ENCODE data around the gene TLCD3B. TPM values are rescaled to one million over a fixed set of nuclear protein-coding genes. Genes with fewer than 3 reads are reported as not detected.
"Not testable (repeated sequence)": the region's sequence is repeated elsewhere in the genome, so short reads cannot be mapped to it uniquely, and the experiment has no call there.

The TLCD3B gene
- total RNA-seq, 4 donors from 2014 or later: not detected

DNA sequence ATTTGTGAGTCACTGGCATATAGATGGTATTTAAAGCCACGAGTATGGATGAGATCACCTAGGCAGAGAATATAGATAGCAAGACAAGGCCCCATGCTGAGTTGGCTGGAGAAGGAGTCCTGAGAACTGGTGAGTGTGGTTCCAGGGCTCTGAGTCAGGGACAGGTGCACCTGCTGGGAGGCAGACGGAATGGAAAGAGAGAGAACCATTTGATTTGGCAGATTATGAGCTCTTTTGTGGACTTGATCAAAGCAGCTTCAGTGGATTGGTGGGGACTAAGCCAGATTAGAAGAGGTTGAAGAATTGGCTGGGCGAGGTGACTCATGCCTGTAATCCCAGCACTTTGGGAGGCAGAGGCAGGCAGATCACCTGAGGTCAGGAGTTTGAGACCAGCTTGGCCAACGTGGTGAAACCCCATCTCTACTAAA is 12.3 kb downstream of the TLCD3B start:
- intact Hi-C loops (cut with DNase I; ENCODE audit: low total_unique reads): no loop called here
- TF ChIP-seq, protein P1, sequence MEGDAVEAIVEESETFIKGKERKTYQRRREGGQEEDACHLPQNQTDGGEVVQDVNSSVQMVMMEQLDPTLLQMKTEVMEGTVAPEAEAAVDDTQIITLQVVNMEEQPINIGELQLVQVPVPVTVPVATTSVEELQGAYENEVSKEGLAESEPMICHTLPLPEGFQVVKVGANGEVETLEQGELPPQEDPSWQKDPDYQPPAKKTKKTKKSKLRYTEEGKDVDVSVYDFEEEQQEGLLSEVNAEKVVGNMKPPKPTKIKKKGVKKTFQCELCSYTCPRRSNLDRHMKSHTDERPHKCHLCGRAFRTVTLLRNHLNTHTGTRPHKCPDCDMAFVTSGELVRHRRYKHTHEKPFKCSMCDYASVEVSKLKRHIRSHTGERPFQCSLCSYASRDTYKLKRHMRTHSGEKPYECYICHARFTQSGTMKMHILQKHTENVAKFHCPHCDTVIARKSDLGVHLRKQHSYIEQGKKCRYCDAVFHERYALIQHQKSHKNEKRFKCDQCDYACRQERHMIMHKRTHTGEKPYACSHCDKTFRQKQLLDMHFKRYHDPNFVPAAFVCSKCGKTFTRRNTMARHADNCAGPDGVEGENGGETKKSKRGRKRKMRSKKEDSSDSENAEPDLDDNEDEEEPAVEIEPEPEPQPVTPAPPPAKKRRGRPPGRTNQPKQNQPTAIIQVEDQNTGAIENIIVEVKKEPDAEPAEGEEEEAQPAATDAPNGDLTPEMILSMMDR (IDR thresholded peaks at IDR 0.05): no peak
- no peak for TF ChIP-seq POLR2A (IDR thresholded peaks at IDR 0.05)
- DNase-seq (ENCODE audit: low spot score in 2 of 2): no peak
- H3K4me3 ChIP-seq (ENCODE audit: low read depth, poor library complexity, severe bottlenecking): no peak overlapping the region
- WGBS, 2 donors: 64 to 66% methylated on average over 4 of the region's 4 CpGs

DNA sequence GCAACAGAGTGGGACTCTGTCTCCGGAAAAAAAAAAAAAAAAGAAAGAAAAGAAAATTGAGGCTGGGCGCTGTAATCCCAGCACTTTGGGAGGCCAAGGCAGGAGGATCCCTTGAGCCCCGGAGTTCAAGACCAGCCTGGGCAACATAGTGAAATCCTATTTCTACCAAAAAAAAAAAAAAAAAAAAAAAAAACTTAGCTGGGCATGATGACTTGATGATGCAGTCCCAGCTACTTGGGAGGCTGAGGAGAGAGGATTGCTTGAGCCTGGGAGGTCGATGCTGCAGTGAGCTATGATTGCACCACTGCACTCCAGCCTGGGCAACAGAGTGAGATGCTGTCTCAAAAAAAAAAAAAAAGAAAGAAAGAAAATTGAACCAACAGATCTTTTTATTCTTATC is 13.1 kb downstream of the TLCD3B start:
- intact Hi-C loops (cut with DNase I; ENCODE audit: low total_unique reads); DNase-seq (ENCODE audit: low spot score in 2 of 2); H3K4me3 ChIP-seq (ENCODE audit: low read depth, poor library complexity, severe bottlenecking): not testable (repeated sequence)
- whole genome bisulfite sequencing, 2 donors: 88 to 94% methylated on average over 4 of the region's 4 CpGs

DNA sequence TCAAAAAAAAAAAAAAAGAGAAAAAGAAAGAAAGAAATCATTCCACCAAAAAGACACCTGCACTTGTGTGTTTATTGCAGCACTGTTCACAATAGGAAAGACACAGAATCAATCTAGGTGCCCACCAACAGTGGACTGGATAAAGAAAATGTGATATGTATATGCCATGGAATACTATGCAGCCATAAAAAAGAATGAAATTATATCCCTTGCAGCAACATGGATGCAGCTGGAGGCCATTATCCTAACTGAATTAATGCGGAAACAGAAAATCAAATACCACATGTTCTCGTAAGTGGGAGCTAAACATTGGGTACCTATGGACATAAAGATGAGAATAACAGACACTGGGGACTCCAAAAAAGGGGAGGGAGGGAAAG is 13.8 kb downstream of the TLCD3B start:
- 90 to 96% methylated on average over 2 of the region's 2 CpGs for WGBS, 2 donors
- DNase-seq (ENCODE audit: low spot score in 2 of 2): no peak
- intact Hi-C loops (cut with DNase I; ENCODE audit: low total_unique reads): no loop called here
- no peak overlapping the region for H3K4me3 ChIP-seq (ENCODE audit: low read depth, poor library complexity, severe bottlenecking)
- TF ChIP-seq POLR2A (IDR thresholded peaks at IDR 0.05): no peak
- TF ChIP-seq, protein P1 (IDR thresholded peaks at IDR 0.05): no peak

DNA sequence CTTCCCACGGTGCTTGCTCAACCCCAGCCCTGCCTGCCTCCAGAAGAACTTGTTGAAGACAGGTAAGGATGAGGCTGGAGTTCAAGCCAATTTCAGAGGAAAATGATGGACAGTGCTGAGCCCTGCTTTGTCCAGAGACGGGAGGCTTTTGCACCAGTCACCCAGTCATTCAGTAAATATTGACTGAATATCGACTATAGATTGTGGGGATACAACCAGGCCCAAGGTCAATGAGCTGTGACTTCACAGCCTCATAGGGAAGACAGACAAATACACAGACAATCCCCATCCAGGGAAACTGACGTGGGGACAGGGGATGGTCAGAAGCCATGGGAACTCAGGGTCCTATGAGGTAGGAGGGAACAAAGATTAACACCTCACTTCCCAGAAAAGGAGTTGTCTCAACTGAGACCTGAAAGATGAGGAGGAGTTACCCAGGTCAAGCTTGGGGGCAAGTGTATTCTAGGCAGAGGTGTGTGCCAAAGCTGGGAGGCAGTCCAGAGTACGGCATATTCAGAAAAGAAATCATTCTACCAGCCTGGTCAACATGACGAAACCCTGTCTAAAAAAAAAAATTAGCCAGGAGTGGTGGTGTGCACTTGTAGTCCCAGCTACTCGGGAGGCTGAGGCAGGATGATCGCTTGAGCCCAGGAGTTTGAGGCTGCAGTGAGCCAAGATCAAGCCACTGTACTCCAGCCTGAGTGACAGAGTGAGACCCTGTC is 14.4 kb downstream of the TLCD3B start:
- no peak for DNase-seq (ENCODE audit: low spot score in 2 of 2)
- intact Hi-C loops (cut with DNase I; ENCODE audit: low total_unique reads): no loop called here
- no peak for TF ChIP-seq POLR2A (IDR thresholded peaks at IDR 0.05)
- TF ChIP-seq, protein P1 (IDR thresholded peaks at IDR 0.05): no peak
- 66 to 73% methylated on average over 8 of the region's 8 CpGs for whole genome bisulfite sequencing, 2 donors
- no peak overlapping the region for H3K4me3 ChIP-seq (ENCODE audit: low read depth, poor library complexity, severe bottlenecking)

DNA sequence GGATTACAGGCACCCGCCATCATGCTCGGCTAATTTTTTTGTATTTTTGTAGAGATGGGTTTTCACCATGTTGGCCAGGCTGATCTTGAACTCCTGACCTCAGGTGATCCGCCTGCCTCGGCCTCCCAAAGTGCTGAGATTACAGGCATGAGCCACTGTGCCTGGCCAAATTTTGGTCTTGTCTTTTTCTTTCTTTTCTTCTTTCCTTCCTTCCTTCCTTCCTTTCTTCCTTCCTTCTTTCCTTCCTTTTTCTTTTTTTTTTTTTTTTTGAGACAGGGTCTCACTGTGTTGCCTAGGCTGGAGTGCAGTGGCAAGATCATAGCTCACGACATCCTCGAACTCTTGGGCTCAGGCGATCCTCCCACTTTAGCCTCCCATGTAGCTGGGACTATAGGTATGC is 15.6 kb downstream of the TLCD3B start:
- H3K4me3 ChIP-seq (ENCODE audit: low read depth, poor library complexity, severe bottlenecking); intact Hi-C loops (cut with DNase I; ENCODE audit: low total_unique reads); DNase-seq (ENCODE audit: low spot score in 2 of 2): not testable (repeated sequence)
- WGBS, 2 donors: 87 to 94% methylated on average over 7 of the region's 7 CpGs

DNA sequence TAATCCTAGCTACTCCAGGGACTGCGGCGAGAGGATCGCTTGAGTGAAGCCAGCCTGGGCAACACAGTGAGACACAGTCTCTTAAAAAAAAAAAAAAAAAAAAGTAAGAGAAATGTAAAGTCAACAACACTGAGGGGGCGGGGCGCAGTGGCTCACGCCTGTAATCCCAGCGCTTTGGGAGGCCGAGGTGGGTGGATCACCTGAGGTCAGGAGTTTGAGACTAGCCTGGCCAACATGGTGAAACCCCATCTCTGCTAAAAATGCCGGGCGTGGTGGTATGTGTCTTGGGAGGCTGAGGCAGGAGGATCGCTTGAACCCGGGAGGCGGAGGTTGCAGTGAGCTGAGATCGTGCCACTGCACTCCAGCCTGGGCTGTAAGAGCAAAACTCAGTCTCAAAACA is 18.5 kb downstream of the TLCD3B start:
- whole genome bisulfite sequencing, 2 donors: 85% methylated on average over 14 of the region's 14 CpGs
- DNase-seq (ENCODE audit: low spot score in 2 of 2); intact Hi-C loops (cut with DNase I; ENCODE audit: low total_unique reads): not testable (repeated sequence)

DNA sequence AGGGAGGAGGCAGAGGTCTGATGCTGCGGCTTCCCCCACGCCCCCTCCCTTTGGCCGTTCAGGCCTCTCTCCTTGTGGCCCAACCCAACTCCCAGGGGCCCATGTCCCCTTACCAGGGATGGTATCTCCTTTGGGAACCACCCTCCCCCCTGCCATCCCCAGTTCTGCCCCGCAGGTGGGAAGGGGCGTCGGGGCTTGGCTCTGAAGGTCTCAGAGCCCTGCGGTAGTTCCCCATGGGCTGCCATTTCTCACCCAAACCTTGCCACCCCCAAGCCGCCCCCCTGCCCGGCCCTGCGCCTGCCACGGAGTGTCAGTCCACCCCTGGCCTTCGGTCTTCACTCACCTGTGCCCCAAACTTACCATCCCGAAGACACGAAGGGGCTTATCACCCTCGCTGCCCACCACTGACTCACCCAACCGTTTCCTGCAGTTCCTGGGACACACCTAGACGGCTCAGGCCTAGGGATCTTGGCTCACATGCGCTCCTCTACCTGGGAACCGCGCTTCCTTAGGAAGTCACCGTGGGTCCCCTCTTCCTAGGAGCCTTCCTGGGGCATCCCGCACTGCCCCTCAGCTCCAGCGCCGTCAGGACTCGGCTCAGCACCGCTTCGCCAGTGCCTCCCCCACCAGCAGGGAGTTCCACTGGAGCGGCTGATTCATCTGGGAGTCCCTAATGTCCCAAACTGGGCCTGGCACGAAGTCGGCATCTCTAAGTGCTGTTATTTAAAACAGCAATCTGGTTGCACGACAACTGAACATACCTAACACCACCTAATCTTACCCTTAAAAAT is 19.2 kb downstream of the TLCD3B start:
- WGBS, 2 donors: 27 to 29% methylated on average over 21 to 30 of the region's 31 CpGs
- H3K4me3 ChIP-seq (ENCODE audit: low read depth, poor library complexity, severe bottlenecking): no peak overlapping the region
- intact Hi-C loops (cut with DNase I; ENCODE audit: low total_unique reads): no loop called here
- TF ChIP-seq POLR2A (IDR thresholded peaks at IDR 0.05): no peak
- TF ChIP-seq, protein P1 (IDR thresholded peaks at IDR 0.05): no peak
- DNase-seq (ENCODE audit: low spot score in 2 of 2): no peak

More for the DNA sequence above, 18.5 kb downstream of the TLCD3B start:
- not testable (repeated sequence) for H3K4me3 ChIP-seq (ENCODE audit: low read depth, poor library complexity, severe bottlenecking)
